NOMO-1 treated with dmso at 0.1 percent for 144 hours (cell line): ENCODE measurements around the gene KLHL6.
"Not testable (repeated sequence)": the region's sequence is repeated elsewhere in the genome, so short reads cannot be mapped to it uniquely, and the experiment has no call there.

Experiments used
- DNase-seq: peaks from one replicate; lab custom pipeline; 2025; ENCODE audit not compliant: unreplicated experiment; lab: John Stamatoyannopoulos, UW

KLHL6 gene

DNA sequence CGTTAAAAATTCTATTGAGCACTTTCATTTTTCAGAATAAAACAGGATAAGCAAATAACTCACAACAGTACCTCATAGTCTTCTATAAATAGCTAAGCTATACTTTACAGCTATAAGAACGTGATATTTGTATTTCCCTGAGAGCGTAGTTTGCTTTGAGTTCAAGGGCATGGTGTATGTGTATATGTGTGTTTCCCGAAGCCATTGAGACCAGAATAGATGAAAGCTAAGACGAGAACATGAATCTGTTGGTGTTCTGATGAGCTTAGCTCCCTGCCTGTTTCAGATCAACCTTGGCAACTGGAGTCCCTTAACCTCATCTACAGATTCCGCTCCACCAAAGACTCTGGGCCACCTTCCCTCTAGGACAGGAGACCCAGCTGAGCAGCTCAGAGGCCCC, 67.6 kb downstream of the KLHL6 start:
- no peak for DNase-seq

DNA sequence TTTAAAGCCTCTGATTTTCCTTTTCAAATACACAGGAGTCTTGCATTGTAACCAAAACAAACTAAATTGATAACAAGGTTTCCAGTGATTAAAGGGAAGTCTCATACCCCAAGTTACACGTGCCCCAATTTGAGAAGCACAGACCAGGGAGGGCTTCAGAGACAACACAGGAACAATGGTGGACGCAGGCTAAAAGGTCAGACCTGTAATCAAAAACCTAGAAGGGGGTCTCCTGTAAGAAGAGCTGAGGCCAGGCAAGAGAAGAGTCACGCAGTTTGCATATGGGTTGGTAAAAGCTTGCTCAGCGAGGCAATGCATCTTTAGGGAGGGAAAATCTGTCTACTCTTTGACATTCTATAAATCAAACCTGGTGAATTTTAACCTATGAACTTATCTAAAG, 68.5 kb downstream of the KLHL6 start:
- DNase-seq = no peak

DNA sequence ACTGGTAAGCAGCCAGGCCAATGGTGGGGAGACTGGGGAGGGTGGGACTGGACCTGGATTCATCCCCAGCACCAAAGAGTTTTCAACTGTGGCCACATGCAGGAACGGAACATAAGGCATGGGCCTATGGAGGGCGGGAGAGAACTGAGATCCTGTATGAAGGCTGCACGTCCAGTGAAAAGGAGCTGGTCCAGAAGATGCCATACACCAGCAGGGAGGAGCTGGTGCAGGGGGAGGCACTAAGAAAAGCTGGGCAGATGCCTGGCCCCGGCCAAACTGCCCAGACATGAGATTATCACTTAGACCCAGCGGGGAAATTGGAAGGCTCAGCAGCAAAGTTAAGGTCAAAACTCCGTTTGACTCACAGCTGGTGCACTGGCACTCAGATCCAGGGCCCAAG, 69.0 kb downstream of the KLHL6 start:
- no peak for DNase-seq

DNA sequence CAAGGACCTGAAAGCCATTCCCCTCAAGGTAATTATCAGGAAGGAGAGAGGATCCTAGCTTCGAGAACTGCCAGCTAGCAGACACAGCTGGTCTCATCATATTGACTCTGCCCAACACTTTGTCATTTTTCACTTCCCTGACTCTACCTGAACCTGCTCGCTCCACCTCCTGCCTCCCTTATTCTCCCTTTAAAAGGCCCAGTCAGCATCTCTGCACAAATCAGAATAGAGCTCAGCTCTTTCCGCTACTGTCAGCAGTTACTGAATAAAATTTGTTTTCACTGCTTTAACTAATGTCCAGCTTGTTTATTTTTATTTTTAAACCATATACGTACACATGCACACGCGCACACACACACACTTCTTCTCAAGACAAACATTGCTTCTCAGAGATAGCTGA, 69.9 kb downstream of the KLHL6 start:
- DNase-seq = no peak

DNA sequence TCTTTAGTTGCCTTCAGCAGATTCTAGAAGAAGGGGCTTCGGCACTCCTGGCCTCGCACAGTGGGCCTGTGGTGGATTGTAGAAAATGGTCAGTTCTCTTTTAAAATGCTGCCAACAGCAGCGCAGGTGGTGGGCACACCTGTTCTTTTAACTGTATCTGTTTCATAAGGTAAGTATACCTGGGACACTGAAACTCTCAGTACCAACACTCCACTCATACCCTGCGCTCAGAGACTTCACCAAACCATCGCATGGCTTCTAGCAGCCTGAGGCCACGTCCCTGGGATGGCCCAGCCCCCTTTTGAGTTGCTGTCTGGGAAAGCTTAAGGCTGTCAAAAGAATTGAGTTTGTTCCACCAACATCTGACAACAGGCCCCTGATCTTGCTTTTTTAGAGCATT, 70.4 kb downstream of the KLHL6 start:
- no peak for DNase-seq

DNA sequence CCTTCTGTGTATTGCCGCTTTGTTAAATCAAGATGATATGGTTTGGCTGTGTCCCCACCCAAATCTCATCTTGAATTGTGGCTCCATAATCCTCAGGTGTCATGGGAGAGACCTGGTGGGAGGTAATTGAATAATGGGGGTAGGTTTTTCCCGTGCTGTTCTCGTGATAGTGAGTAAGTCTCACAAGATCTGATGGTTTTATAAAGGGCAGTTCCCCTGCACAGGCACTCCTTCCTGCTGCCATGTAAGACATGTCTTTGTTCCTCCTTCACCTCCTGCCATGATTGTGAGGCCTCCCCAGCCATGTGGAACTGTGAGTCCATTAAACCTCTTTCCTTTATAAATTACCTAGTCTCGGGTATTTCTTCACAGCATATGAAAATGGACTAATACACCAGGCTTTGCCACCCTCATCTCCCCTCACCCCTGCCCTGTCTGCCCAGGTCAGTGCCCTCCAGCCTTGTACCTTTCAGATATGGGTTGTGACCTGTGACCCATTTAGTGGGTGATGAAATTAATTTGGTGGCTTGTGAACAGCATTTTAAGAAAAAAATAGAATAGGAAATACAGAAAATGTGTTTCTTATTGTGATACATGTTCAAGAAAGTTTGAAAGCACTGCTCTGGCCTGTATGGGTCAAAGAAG, 71.0 kb downstream of the KLHL6 start:
- DNase-seq = no peak

DNA sequence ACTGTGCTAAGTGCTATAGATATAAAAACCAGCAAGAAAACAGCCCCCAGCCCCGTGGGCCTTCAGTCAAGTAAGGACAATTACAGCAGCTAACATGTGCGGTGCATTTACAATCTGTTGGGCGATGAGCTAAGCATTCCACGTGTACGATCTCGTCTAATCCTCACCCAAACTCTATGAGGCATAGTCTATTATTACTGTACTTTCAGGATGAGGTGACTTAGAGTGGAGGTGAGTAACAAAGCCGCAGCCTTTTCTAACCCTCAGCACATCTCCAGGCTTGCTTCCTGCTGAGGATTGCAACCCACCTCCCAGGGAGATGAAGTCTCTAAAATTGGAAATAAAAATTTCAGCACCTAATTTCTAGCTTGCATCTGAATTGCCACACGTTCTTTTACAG, 73.9 kb downstream of the KLHL6 start:
- no peak for DNase-seq

DNA sequence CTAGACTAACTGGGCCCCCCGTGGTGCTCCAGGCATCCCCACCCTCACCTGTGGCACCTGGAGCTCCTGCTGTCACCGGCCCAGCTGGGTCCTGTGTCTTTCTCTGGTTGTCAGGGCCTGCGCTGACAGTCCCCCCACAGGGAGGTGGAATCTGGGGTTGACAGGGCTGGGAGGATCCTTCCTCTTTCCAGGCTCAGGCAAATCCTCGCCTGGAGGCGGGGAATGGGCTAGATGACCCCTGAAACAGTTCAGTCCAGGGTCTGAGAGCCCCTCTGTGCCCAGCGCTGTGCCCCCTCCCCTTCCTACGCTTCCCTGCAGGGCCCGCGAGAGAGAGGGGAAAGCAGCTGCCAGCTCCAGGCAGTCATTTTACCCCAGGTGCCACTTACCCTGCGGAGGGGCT, 77.0 kb downstream of the KLHL6 start:
- DNase-seq = no peak

DNA sequence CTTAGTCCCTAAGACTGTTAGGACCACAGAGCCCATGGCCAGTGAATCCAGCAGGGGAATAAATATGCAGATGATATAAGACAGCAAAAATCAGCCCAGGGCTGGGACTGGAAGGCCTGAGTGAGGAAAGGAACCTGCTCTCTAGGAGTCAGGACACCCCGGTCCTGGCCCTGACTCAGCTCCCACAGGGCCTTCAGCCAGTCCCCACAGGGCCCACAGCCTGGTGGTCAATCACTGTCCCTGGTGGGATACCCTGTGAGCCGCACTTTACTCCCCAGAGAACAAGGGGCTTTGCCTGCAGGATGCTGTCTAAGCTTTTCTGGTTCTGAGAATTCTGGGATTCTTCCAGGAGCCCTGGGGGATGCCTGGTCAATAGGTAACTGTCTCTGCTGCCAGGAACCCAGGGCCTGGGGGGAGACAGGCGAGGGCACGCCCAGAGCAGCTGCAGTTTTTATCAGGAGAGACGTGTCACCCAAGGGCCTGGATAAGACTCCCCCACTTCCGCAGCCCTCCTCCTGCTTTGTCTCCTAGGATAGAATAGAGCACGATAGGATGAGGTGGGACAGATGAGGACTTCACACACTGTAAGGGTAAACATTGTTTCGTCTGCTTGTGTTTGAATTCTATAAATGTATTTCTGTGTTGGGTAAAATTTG, 77.6 kb downstream of the KLHL6 start:
- DNase-seq = no peak

DNA sequence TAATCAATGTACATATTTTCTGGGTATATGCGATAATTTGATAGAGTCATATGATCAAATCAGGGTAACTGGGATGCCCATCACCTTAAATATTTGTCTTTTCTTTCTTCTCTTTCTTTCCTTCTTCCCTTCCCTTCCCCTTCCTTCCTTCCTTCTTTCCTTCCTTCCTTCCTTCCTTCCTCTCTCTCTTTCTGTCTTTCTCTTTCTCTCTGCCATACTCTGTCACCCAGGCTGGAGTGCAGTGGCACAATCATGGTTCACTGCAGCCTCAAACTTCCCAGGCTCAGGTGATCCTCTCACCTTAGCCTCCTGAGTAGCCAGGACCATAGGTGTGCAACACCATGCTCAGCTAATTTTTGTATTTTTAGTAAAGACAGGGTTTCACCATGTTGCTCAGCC, 79.7 kb downstream of the KLHL6 start:
- not testable (repeated sequence) for DNase-seq

DNA sequence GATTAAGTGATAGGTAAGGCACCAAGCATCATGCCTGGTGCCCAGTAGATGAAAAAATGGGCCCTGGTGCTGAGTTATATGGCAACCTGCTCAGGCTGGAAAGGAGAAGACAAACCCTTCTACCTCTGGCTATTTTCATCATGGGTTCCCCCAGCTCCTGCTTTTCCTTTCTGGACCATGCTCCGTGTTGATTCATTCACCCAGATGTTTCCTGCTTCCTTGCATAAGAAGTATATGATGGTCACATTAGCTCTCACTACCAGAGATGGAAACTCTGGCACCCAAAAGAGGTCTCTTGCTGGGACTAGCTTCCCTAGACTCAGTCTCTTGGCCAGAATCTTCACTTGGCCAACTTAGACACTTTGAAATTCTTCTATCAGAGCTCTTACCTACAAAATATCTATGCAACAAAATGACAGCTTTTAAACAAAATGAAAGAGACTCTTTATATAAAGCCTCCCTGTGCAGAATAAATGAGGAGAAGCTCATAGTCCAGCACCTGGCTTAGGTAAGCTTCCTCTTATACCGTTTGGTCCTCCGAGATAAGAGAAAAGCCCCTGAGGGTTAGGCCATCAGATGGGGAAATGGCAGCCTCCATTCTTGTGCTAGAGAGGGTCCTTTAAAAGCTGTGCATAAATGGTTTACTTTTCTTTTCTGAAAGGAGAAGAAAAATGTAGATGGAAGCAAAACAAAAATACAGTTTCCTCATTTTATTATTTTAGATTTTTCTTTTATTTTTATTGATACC, 80.3 kb downstream of the KLHL6 start:
- no peak for DNase-seq

DNA sequence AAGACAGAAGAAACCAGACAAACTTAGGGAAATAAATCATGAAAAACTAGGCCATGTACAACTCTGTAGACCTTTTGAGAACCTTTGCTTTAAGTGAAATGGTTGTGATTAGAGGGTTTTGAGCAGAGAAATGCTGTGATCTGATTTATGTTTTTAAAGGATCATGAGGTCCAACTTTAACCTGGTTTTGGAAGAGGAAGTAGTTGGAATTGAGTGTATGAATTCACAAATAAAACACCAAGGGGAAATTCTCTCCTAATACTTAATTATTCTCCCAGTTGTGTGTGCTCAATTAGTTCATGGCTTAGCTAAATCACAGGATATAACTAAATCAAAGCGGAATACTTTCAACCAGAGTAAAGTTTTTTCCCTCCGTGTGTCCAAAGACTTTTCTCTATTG, 81.5 kb downstream of the KLHL6 start:
- DNase-seq = no peak

DNA sequence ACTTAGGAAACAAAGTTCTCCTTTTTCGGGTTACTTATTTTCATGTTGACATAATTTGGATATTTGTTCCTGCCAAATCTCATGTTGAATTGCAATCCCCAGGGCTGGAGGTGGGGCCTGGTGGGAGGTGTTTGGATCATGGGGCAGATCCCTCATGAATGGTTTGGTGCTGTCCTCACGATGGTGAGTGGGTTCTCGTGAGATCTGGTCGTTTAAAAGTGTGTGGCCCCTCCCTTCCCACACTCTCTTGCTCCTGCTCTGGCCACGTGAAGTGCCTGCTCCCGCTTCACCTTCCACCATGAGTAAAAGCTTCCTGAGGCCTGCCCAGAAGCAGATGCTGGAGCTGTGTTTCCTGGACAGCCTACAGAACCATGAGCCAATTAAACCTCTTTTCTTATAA, 83.4 kb downstream of the KLHL6 start:
- DNase-seq = no peak

DNA sequence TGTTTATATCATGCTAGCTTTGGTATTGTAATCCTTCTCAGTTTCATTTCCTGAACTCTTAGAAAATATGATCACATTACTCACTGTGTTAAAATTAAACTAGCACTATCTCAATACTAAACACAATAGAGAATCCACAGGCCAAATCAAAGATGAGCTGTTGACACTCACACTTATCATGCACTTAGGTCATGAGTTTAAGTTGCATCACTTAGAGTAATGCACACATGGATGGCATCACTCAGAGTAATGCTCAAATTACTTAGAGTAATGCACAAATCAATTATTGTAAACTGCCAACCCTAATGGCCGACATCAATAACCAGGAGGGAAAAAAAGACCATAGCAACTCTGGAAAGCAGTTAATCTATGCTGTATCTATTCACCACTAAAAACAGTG, 87.1 kb downstream of the KLHL6 start:
- no peak for DNase-seq

DNA sequence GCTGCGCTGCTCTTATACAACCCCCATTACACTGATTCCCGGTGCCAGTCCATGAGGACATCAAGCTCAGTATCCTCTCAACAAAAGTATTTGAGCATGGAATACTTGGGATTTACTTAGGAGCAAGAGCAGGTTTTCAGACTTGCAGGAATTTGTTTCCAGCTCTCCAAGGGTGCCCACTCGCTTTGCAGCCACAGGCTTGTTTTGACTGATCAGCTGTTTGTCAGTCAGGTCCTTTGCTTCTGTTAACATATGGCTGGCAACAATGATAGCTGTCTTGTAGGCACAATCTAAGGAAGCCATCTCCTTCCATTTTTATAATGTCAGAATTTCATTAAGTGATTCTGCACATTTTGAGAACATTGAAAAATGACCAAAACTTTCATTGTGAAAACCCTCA, 88.9 kb downstream of the KLHL6 start:
- DNase-seq = no peak

DNA sequence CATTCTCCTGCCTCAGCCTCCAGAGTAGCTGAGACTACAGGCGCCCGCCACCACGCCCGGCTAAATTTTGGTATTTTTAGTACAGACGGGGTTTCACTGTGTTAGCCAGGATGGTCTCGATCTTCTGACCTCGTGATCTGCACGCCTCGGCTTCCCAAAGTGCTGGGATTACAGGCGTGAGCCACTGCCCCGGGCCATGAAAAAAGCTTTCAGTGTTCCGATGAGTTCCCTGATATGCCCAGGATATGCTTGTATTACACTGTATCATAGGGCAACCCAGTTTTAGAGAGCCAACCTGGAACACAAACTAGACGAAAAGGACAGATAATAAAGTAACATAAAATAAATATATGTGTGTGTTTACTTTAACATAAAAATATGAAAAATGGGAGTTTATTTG, 89.8 kb downstream of the KLHL6 start:
- not testable (repeated sequence) for DNase-seq

DNA sequence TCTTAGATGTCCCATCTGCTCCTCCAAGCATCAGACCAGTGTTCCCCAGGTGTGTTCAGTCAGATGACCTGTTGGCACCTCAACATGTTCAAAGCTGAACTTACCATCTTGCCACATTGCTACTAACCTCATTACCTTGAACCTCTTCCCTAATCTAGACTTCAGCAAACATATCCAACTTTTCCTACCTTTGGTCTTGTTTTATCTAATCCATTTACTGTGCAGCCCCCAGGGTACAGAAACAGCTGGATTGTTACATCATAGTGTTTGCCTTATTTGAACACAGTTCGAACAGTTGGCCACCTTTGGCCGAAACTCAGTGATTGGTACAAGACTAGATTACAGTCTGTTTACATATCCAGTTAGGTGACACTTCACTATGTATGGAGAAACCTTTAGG, 91.0 kb downstream of the KLHL6 start:
- DNase-seq = no peak

DNA sequence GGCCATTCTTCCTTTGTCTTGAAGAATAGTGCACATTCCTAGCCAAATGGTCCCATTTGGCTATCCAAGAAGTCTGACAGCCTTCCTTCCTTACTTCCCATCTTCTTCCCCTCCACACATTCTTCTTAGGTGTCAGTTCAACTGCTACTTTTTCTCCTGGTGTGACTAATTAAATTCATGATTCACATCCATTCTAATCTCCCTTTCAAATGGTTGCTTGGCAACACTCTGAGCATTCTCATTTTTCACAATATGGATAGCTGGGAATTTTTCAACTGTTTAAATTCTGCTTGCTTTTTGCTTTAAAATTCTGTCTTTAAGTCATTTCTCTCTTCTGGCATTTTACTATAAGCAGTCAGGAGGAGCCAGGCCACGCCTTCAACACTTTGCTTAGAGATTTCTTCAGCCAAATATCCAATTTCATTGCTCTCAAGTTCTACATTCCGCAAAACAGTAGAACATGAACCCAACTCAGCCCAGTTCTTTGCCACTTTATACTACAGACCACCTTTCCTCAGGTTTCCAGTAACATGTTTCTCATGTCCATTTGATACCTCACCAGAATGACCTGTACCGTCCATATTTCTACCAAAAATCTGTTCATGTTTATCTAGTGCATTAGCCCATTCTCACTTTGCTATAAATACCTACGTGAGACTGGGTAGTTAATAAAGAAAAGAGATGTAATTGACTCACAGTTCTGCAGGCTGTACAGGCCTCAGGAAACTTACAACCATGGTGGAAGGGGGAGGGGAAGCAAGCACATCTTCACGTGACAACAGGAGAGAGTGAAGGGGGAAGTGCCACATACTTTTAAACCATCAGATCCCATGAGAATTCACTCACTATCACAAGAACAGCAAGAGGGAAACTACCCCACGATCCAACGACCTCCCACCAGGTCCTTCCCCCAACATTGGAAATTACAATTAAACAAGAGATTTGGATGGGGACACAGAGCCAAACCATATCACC, 95.1 kb downstream of the KLHL6 start:
- DNase-seq = no peak

DNA sequence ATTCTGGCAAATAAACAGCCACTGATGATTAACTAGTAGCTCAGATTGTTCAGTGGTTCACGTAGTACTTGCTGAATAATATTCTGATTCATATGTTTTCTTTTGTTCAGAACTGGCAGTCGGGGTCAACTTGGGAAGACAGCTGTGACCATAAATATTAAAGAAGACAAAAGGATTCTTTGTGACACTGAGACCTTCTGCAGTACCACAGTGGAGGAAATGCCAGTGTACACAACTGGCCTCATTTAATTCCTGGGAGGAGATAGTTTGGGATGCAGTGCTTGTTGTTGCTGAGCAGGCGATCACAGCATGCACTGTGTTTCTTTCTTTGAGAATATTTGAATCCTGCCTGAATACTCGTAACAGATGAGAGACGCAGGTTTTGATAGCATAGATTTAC, 100.4 kb downstream of the KLHL6 start:
- DNase-seq = no peak

DNA sequence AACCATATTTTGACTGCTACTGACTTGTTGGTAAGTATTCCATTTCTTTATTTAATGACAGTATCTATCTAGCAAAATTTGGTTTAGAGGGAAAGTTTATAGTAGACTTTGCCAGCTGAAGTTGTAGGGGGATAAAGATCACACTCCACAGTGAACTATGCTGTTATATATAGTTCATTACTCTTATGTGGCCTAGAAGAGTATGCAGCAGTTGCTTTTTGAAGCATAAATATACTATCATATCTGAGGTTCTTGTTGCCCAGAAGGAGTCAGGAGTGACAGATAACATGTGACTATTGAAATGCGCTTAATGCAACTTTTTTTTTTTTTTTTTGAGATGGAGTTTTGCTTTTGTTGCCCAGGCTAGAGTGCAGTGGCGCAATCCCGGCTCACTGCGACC, 101.4 kb downstream of the KLHL6 start:
- DNase-seq = no peak

DNA sequence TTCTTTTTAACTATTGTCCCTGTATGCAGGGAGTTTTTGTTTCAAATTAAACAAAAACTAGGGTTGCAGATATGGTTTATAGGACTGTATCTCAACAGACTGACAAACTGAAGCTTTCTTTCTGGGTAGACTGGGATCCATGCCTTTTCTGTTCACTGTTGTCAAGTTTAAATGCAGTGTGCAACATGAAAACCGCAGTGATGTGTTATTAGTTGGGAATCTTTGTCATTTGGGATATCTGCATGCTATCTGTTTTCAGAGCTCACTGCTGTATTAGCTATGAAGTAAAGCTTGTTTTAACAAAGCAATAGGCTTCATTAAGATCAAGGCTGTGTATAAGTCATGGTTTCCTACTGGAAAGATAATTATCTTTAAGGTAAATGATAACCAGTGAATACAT, 105.7 kb downstream of the KLHL6 start:
- no peak for DNase-seq
